GM12873 (cell line): ENCODE data around the gene CRX.

ENCODE experiments used
- CTCF ChIP-seq: IDR thresholded peaks from 2 replicates; pipeline ENCODE4 v1.5.1; 2012; ENCODE audit warnings: low read depth, mild to moderate bottlenecking, moderate library complexity, low read length, control low read depth; ENCODE audit not compliant: insufficient read depth; ENCODE audit errors: missing control alignments

The CRX gene

GRCh38 chr19:47813995-47814328 lies 7.8 kb upstream of the CRX start:
- no peak for TF ChIP-seq CTCF

- no peak for TF ChIP-seq CTCF
Observed at GRCh38 chr19:47819858-47820257, 1.9 kb upstream of the CRX start.

- TF ChIP-seq CTCF = no peak
Observed at GRCh38 chr19:47820410-47820809, 1.3 kb upstream of the CRX start.

- TF ChIP-seq CTCF = peak; percentile 4
Observed at GRCh38 chr19:47824396-47824795, 2.7 kb downstream of the CRX start.

- no peak for TF ChIP-seq CTCF
Observed at GRCh38 chr19:47826800-47827199, 5.1 kb downstream of the CRX start.

- peak; percentile 3 for TF ChIP-seq CTCF
Observed at GRCh38 chr19:47832723-47833122, 11.0 kb downstream of the CRX start.

- no peak for TF ChIP-seq CTCF
Observed at GRCh38 chr19:47836038-47836437, 14.3 kb downstream of the CRX start.

GRCh38 chr19:47839411-47839810 lies 17.7 kb downstream of the CRX start:
- TF ChIP-seq CTCF = no peak
